DND-41 (cell line): Measurements from ENCODE around the gene LRRC8E.

Source experiments
- ATAC-seq: fragments of 200-7000 bp; cut with Tn5 transposase; 3 replicates; pipeline ENCODE4 v1.9.1; 2021; ENCODE audit warnings: low read depth; ENCODE audit not compliant: insufficient read depth
- DNase-seq: peaks from one replicate; pipeline ENCODE4 v3.0.0-alpha.2; 2020
- H2AFZ ChIP-seq: 2 replicates; pipeline ENCODE4 v1.6.0; 2012; ENCODE audit warnings: low read depth, low read length
- H3K27ac ChIP-seq: 2 replicates; pipeline ENCODE4 v1.5.1; 2012; ENCODE audit warnings: low read length, inconsistent platforms
- H3K27me3 ChIP-seq: fragments of 200-600 bp; sonication (generic); 2 replicates; pipeline ENCODE4 v1.6.0; 2012; ENCODE audit warnings: low read length, mild to moderate bottlenecking, inconsistent platforms; ENCODE audit not compliant: insufficient read depth, poor library complexity
- H3K36me3 ChIP-seq: 2 replicates; pipeline ENCODE4 v1.5.1; 2012; ENCODE audit warnings: low read length, inconsistent platforms; ENCODE audit not compliant: insufficient read depth
- H3K4me1 ChIP-seq: 2 replicates; pipeline ENCODE4 v1.5.1; 2012; ENCODE audit warnings: mild to moderate bottlenecking, low read length; ENCODE audit not compliant: insufficient read depth
- H3K4me2 ChIP-seq: 2 replicates; pipeline ENCODE4 v1.6.0; 2012; ENCODE audit warnings: mild to moderate bottlenecking, moderate library complexity, low read length, inconsistent platforms; ENCODE audit not compliant: insufficient read depth
- H3K4me3 ChIP-seq, 2 experiments: fragments of 200-600 bp in 1 of 2; shearing (Covaris generic) in 1 of 2; 2 replicates each; pipeline ENCODE4 v1.5.1; 2012 to 2016; ENCODE audit warnings: inconsistent platforms in 2 of 2, low read length in 2 of 2, mild to moderate bottlenecking in 2 of 2, low read depth in 1 of 2, moderate library complexity in 1 of 2
- H3K79me2 ChIP-seq: 2 replicates; pipeline ENCODE4 v1.6.0; 2012; ENCODE audit warnings: low read length, inconsistent platforms; ENCODE audit not compliant: insufficient read depth
- H3K9ac ChIP-seq: 2 replicates; pipeline ENCODE4 v1.6.0; 2012; ENCODE audit warnings: low read depth, mild to moderate bottlenecking, inconsistent platforms, low read length, moderate library complexity
- H3K9me3 ChIP-seq: 2 replicates; pipeline ENCODE4 v1.5.1; 2012; ENCODE audit warnings: low read length, moderate library complexity, mild to moderate bottlenecking, inconsistent platforms; ENCODE audit not compliant: insufficient read depth, severe bottlenecking
- H4K20me1 ChIP-seq: 2 replicates; pipeline ENCODE4 v1.6.0; 2012; ENCODE audit warnings: low read length; ENCODE audit not compliant: insufficient read depth
- EZH2 ChIP-seq: IDR thresholded peaks from 3 replicates; pipeline ENCODE4 v1.6.1; 2012; ENCODE audit warnings: borderline replicate concordance, low read depth, mild to moderate bottlenecking, moderate library complexity, low read length, inconsistent platforms; ENCODE audit not compliant: severe bottlenecking
- TF ChIP-seq, protein P1 (sequence below): IDR thresholded peaks from 2 replicates; pipeline ENCODE4 v1.5.1; 2012; ENCODE audit warnings: borderline replicate concordance, low read length, moderate library complexity, mild to moderate bottlenecking; ENCODE audit not compliant: poor library complexity, severe bottlenecking; ENCODE audit errors: extremely low read depth

The LRRC8E gene

DNA sequence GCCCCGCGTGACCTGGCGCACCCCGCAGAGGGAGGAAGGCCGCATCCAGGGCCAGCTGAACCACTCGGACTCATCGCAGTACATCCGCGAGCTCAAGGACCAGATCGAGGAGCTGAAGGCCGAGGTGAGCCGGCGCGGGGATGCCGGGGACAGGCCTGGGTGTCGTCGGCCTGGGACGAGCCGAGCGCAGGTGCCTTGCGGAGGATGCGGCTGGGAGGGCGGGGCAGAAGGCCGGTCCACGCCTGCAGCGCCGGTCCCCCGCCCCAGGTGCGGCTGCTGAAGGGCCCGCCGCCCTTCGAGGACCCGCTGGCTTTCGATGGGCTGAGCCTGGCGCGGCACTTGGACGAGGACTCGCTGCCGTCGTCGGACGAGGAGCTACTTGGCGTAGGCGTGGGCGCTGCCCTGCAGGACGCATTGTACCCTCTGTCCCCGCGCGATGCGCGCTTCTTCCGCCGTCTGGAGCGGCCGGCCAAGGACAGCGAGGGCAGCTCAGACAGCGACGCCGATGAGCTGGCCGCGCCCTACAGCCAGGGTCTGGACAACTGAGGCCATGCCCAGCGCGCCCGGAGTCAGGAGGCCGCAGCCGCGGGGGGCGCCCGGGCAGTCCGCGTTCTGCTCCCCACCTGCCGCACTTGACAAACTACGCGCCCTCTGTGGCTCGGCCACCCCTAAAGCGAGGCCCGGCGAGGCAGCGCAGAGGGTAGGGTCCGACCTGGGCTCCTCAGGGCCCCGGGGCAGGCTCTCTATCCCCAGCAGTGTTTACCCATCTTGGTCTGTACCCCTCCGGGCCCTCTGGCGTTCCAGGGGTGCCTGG is 24.9 kb upstream of the LRRC8E start:
- ATAC-seq: no peak
- no peak overlapping the region for H2AFZ ChIP-seq
- no peak overlapping the region for H3K9ac ChIP-seq
- H3K4me1 ChIP-seq: peaks cover 3% of the 10 kb centered on the region
- H3K27ac ChIP-seq: no peak overlapping the region
- H4K20me1 ChIP-seq: peaks cover 4% of the 10 kb centered on the region; the same call in 1 of the 2 replicates
- no peak overlapping the region for H3K4me2 ChIP-seq
- no peaks in the 10 kb centered on the region for H3K79me2 ChIP-seq
- no peak overlapping the region for H3K4me3 ChIP-seq
- H3K27me3 ChIP-seq: no peaks in the 10 kb centered on the region
- H3K9me3 ChIP-seq: no peaks in the 10 kb centered on the region
- no peak for TF ChIP-seq EZH2
- TF ChIP-seq, protein P1, sequence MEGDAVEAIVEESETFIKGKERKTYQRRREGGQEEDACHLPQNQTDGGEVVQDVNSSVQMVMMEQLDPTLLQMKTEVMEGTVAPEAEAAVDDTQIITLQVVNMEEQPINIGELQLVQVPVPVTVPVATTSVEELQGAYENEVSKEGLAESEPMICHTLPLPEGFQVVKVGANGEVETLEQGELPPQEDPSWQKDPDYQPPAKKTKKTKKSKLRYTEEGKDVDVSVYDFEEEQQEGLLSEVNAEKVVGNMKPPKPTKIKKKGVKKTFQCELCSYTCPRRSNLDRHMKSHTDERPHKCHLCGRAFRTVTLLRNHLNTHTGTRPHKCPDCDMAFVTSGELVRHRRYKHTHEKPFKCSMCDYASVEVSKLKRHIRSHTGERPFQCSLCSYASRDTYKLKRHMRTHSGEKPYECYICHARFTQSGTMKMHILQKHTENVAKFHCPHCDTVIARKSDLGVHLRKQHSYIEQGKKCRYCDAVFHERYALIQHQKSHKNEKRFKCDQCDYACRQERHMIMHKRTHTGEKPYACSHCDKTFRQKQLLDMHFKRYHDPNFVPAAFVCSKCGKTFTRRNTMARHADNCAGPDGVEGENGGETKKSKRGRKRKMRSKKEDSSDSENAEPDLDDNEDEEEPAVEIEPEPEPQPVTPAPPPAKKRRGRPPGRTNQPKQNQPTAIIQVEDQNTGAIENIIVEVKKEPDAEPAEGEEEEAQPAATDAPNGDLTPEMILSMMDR: no peak
- DNase-seq: no peak
- peaks cover 6% of the 10 kb centered on the region for H3K36me3 ChIP-seq

DNA sequence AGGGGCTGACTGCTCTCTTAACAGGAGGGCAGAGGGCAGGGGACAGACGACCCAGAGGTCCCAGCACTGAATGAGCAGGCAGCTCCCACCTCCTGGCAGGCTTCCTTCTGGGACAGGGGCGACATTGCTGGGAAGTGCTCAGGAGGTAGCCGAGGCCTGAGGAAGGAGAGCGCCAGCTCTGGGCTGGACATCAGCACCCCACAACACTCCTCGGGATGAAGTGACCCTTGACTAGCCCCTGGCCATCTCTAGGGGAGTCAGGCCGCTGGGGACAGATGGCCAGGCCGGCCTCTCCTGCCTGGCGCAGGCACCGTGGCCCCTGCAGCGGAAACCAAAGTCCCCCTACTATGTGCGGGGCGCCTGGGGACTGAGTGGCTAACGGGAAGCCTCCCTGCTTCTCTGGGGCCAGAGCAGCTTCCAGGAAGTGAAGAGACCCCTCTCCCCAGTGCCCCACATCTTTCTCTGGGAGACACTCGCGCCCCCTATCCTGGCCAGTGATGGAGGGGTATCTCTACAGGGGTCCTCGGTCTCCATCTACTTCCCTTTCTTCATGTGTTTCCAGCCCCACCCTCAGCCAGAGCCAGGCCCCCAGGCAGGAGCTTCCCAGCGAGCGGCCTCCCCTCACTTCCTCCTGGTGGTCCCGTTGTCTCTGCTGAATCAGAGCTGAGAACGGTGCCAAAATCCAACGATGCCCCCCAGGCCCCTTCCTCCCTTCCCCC is 24.2 kb upstream of the LRRC8E start:
- Histone ChIP-seq H3K27ac (no peak overlapping the region), H3K4me3 (no peak overlapping the region), H3K4me1 (peaks cover 10% of the 10 kb centered on the region), H3K9me3 (no peaks in the 10 kb centered on the region), H3K27me3 (no peaks in the 10 kb centered on the region), H3K36me3 (peaks cover 6% of the 10 kb centered on the region), H3K4me2 (no peak overlapping the region), H3K9ac (no peak overlapping the region), H3K79me2 (no peaks in the 10 kb centered on the region), H2AFZ (no peak overlapping the region), H4K20me1 (peaks cover 4% of the 10 kb centered on the region; the same call in 1 of the 2 replicates)
- no peak for ATAC-seq
- DNase-seq: no peak
- TF ChIP-seq EZH2: no peak
- TF ChIP-seq, protein P1: no peak

DNA sequence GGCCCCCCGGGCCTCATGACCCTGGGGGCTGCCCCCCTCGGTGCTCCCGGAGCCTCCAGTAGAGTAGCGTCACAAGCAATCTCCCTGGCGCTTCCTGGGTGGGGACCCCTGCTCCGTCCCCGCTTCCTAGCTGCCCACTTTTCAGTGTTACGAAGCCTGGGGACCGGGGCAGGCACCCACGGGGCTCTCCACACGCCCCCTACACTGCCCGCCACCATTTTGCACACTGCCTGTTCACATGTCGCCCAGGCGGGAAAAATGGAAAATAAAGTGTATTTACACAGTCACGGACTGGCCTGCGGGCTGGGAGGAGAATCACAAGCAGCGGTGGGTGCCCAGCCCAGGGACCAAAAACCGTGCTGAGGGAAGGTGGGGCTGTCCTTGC is 23.6 kb upstream of the LRRC8E start:
- no peaks in the 10 kb centered on the region for H3K9me3 ChIP-seq
- no peak overlapping the region for H3K4me3 ChIP-seq
- H3K27ac ChIP-seq: no peak overlapping the region
- no peak for DNase-seq
- peaks cover 16% of the 10 kb centered on the region for H3K4me1 ChIP-seq
- TF ChIP-seq, protein P1: no peak
- H2AFZ ChIP-seq: no peak overlapping the region
- H4K20me1 ChIP-seq: peaks cover 7% of the 10 kb centered on the region; the same call in 1 of the 2 replicates
- H3K4me2 ChIP-seq: no peak overlapping the region
- no peak for ATAC-seq
- peaks cover 6% of the 10 kb centered on the region; the same call in 1 of the 2 replicates for H3K36me3 ChIP-seq
- no peaks in the 10 kb centered on the region for H3K79me2 ChIP-seq
- H3K9ac ChIP-seq: no peak overlapping the region
- no peaks in the 10 kb centered on the region for H3K27me3 ChIP-seq
